BLaER1 (cell line): Measurements from ENCODE around the gene SLC35E1.
"Not testable (repeated sequence)": the region's sequence is repeated elsewhere in the genome, so short reads cannot be mapped to it uniquely, and the experiment has no call there.

ENCODE experiments used
- H3K27ac ChIP-seq: shearing (Covaris generic); formaldehyde crosslinking; 2 replicates; pipeline ENCODE4 v1.8.1; 2022
- H3K27me3 ChIP-seq: shearing (Covaris generic); formaldehyde crosslinking; 2 replicates; pipeline ENCODE4 v1.8.1; 2022
- H3K36me3 ChIP-seq: shearing (Covaris generic); formaldehyde crosslinking; 2 replicates; pipeline ENCODE4 v1.8.1; 2022
- H3K4me1 ChIP-seq: shearing (Covaris generic); formaldehyde crosslinking; 2 replicates; pipeline ENCODE4 v1.8.1; 2022
- H3K4me2 ChIP-seq: shearing (Covaris generic); formaldehyde crosslinking; 2 replicates; pipeline ENCODE4 v1.8.1; 2022
- H3K4me3 ChIP-seq: shearing (Covaris generic); formaldehyde crosslinking; 2 replicates; pipeline ENCODE4 v1.8.1; 2022
- H3K9ac ChIP-seq: shearing (Covaris generic); formaldehyde crosslinking; 2 replicates; pipeline ENCODE4 v1.8.1; 2022
- H3K9me3 ChIP-seq: shearing (Covaris generic); formaldehyde crosslinking; 2 replicates; pipeline ENCODE4 v1.8.1; 2022
- H4K20me1 ChIP-seq: shearing (Covaris generic); formaldehyde crosslinking; 2 replicates; pipeline ENCODE4 v1.8.1; 2022
- Cebpa-rat ChIP-seq: shearing (Covaris generic); IDR thresholded peaks from 2 replicates; pipeline ENCODE4 v1.8.1; 2022

The SLC35E1 gene

DNA sequence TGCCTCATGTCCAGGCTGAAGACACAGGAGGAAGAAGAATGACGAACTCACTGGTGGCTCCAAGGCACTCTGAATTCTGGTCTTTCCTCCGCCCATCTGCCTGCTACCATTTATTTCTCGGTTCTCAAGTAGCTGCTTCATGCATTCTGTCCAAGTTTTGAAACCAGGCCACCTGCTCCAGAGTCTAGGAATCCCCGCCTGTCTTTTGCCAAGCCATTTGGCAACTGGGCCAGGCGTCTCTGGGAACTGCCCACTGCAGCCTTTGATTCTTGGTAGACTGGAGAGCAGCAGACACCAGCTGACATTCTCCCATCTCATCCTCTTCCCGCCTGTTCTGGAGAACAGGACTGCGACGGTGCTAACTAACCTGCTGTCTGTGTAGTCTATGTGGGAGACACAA lies 10.8 kb downstream of the SLC35E1 start:
- H3K27ac ChIP-seq = no peak overlapping the region
- peaks cover 94% of the 10 kb centered on the region for H3K36me3 ChIP-seq

DNA sequence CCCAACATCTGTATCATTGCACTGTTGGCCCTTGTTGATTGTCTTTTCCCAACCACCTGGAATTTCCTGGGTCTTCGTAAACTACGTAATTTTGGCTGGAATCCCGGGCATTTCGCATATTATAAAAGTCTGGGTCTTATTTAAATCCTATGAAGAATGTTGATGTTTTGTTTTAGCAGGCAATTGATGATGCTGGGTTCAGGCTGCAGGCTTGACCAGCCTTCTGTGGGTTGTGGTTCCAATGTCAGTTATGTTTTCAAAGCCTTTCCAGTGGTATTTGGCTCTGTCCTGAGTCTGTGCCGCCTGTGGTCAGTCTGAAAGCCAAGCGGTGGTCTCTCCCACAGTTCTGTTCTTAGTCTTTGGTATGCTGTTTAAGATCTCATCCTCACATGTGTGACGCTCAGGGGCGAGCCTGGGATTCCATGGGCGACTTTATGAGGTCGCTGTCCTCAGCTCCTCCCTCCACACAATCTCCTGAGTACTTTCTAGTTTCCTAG lies 12.4 kb downstream of the SLC35E1 start:
- Histone ChIP-seq H3K4me1 (peaks cover 3% of the 10 kb centered on the region; the same call in 1 of the 2 replicates), H3K9ac (no peak overlapping the region), H3K4me2 (no peak overlapping the region), H3K9me3 (no peaks in the 10 kb centered on the region), H3K4me3 (no peak overlapping the region), H4K20me1 (no peaks in the 10 kb centered on the region), H3K27me3 (no peaks in the 10 kb centered on the region), H3K27ac (no peak overlapping the region), H3K36me3 (peaks cover 95% of the 10 kb centered on the region)
- TF ChIP-seq Cebpa-rat = no peak

More for the DNA sequence above, 10.8 kb downstream of the SLC35E1 start:
- Histone ChIP-seq H3K9ac (no peak overlapping the region), H3K4me2 (no peak overlapping the region), H3K4me1 (peaks cover 11% of the 10 kb centered on the region), H4K20me1 (no peaks in the 10 kb centered on the region), H3K9me3 (no peaks in the 10 kb centered on the region), H3K4me3 (no peak overlapping the region), H3K27me3 (no peaks in the 10 kb centered on the region)
- TF ChIP-seq Cebpa-rat = no peak

DNA sequence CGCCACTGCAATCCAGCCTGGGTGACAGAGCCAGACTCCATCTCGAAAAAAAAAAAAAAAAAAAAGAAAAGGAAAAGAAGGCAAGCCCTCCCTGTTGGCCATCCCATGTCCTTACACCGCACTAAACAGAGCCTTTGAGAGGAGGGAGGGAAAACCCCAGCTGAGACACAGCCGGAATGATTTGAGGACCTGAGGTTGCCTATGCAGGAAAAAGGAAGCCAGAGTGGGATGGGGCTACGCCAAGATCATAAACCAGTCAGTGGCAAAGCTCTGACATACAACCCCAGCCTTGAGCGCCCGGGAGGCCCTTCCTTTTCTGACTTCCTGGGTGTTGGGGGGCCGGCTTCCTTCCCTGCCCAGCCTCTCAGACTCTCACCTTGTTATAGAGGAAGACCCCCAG lies 17.4 kb downstream of the SLC35E1 start:
- Histone ChIP-seq H3K4me1 (peaks cover 5% of the 10 kb centered on the region; the same call in 1 of the 2 replicates), H3K4me3 (no peak overlapping the region), H3K36me3 (peaks cover 92% of the 10 kb centered on the region), H3K4me2 (no peak overlapping the region), H3K9ac (no peak overlapping the region), H4K20me1 (peaks cover 9% of the 10 kb centered on the region; the same call in 1 of the 2 replicates), H3K27me3 (no peaks in the 10 kb centered on the region), H3K9me3 (no peaks in the 10 kb centered on the region), H3K27ac (no peak overlapping the region)
- TF ChIP-seq Cebpa-rat = no peak

DNA sequence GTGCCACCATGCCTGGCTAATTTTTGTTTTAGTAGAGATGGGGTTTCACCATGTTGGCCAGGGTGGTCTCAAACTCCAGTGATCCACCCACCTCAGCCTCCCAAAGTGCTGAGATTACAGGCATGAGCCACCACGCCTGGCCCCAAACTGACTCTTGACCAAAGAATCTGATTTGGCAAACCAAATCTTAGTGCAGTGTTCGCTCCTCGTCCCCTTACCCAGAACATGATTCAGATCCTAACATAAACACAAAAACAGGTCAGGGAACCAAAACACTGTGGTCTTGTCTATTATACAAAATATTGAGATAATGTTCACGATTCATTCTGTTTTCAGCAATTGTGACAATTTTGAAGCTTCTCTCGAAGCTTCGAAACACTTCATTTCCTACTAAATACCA lies 20.3 kb downstream of the SLC35E1 start:
- H3K36me3 ChIP-seq = peaks cover 68% of the 10 kb centered on the region
- H3K9me3 ChIP-seq = not testable (repeated sequence)

GRCh38 chr19:16548956-16549355 lies 23.3 kb downstream of the SLC35E1 start:
- Histone ChIP-seq H4K20me1 (peaks cover 9% of the 10 kb centered on the region; the same call in 1 of the 2 replicates), H3K36me3 (peaks cover 38% of the 10 kb centered on the region), H3K9ac (no peak overlapping the region), H3K4me1 (peaks cover 18% of the 10 kb centered on the region), H3K4me3 (no peak overlapping the region), H3K4me2 (no peak overlapping the region), H3K27me3 (no peaks in the 10 kb centered on the region), H3K9me3 (no peaks in the 10 kb centered on the region), H3K27ac (no peak overlapping the region)
- no peak for TF ChIP-seq Cebpa-rat

More for the DNA sequence above, 20.3 kb downstream of the SLC35E1 start:
- H3K4me1 ChIP-seq, H3K27me3 ChIP-seq, H3K4me3 ChIP-seq, H4K20me1 ChIP-seq, H3K4me2 ChIP-seq, H3K27ac ChIP-seq, H3K9ac ChIP-seq: not testable (repeated sequence)

DNA sequence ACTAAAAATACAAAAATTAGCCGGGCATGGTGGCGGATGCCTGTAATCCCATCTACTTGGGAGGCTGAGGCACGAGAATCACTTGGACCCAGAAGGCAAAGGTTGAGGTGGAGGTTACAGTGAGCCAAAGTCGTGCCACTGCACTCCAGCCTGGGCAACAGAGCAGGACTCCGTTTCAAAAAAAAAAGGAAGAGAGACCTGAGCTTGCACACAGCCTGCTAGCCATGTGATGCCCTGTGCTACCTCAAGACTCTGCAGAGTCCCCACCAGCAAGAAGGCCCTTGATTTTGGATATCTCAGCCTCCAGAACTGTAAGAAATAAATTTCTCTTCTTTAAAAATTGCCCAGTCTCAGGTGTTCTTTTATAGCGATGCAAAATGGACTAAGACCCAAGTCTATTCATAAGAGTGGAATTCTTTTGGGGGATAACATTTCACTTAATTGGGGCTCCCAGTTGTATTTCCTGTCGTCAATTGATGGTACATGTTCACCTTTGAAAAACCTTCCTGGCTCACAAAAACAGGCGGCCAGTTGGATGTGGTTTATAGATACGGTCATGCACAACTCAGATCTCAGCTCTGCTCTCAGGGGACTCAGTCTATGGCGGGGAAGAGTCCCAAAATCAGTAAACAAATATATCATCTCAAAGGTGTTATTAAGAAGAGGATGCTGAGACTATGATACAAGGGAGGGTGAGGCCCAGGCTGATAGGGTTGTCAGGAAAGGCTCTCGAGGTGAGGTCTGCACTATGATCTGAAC lies 27.6 kb downstream of the SLC35E1 start:
- H3K9ac ChIP-seq = no peak overlapping the region; the same call in 1 of the 2 replicates
- peaks cover 26% of the 10 kb centered on the region for H4K20me1 ChIP-seq
- no peaks in the 10 kb centered on the region for H3K27me3 ChIP-seq
- H3K27ac ChIP-seq = no peak overlapping the region
- peaks cover 12% of the 10 kb centered on the region for H3K36me3 ChIP-seq
- no peaks in the 10 kb centered on the region for H3K9me3 ChIP-seq
- no peak overlapping the region for H3K4me3 ChIP-seq
- H3K4me2 ChIP-seq = peak overlapping the region; percentile 85
- no peak for TF ChIP-seq Cebpa-rat
- H3K4me1 ChIP-seq = peaks cover 45% of the 10 kb centered on the region

- H3K27ac ChIP-seq = not testable (repeated sequence)
Observed at GRCh38 chr19:16543734-16544133, 28.5 kb downstream of the SLC35E1 start.

GRCh38 chr19:16542910-16543472 lies 29.2 kb downstream of the SLC35E1 start:
- Histone ChIP-seq H4K20me1 (peaks cover 42% of the 10 kb centered on the region), H3K36me3 (peaks cover 28% of the 10 kb centered on the region), H3K27ac (peak overlapping the region; percentile 92), H3K4me3 (peak overlapping the region; percentile 89), H3K27me3 (no peaks in the 10 kb centered on the region), H3K4me2 (peak overlapping the region; percentile 85), H3K9me3 (no peaks in the 10 kb centered on the region), H3K9ac (peak overlapping the region; percentile 97), H3K4me1 (peaks cover 60% of the 10 kb centered on the region)
- TF ChIP-seq Cebpa-rat = no peak

More at GRCh38 chr19:16543734-16544133, 28.5 kb downstream of the SLC35E1 start:
- Histone ChIP-seq H3K4me1 (peaks cover 54% of the 10 kb centered on the region), H4K20me1 (peaks cover 35% of the 10 kb centered on the region), H3K4me2 (peak overlapping the region; percentile 85), H3K4me3 (peak overlapping the region; percentile 89; the same call in 1 of the 2 replicates), H3K9ac (peak overlapping the region; percentile 97; the same call in 1 of the 2 replicates), H3K36me3 (peaks cover 20% of the 10 kb centered on the region)
- not testable (repeated sequence) for H3K9me3 ChIP-seq, H3K27me3 ChIP-seq

- Histone ChIP-seq H3K9me3 (no peaks in the 10 kb centered on the region), H3K9ac (peak within 1 kb of the TSS; percentile 97), H3K4me2 (peak within 1 kb of the TSS; percentile 93), H3K4me1 (peaks cover 60% of the 10 kb centered on the region), H3K36me3 (peaks cover 35% of the 10 kb centered on the region), H4K20me1 (peaks cover 49% of the 10 kb centered on the region), H3K27ac (peak within 1 kb of the TSS; percentile 92), H3K27me3 (no peaks in the 10 kb centered on the region), H3K4me3 (peak within 1 kb of the TSS; percentile 89)
- TF ChIP-seq Cebpa-rat = no peak
Observed at GRCh38 chr19:16542045-16542909, 29.9 kb downstream of the SLC35E1 start, which contains the start of gene CHERP. TSS of gene CHERP (minus strand) at chr19:16542437. CDS start at chr19:16542378, 59 bp downstream.
